Mammary epithelial cell (primary cell): ENCODE results near the gene HIVEP3.

Experiments
- EZH2 ChIP-seq: IDR thresholded peaks from 2 replicates; pipeline ENCODE4 v1.6.1; 2012; ENCODE audit warnings: low read length, inconsistent platforms, borderline replicate concordance
- TF ChIP-seq, protein P1 (sequence below), 2 donors: IDR thresholded peaks in 1 of 2; conservative IDR thresholded peaks in 1 of 2; 2 replicates each; pipeline ENCODE4 v1.5.1; 2011 to 2012; ENCODE audit warnings: inconsistent platforms in 2 of 2, low read length in 2 of 2, mild to moderate bottlenecking in 2 of 2, control low read depth in 1 of 2, low read depth in 1 of 2; ENCODE audit not compliant: insufficient read depth in 1 of 2; ENCODE audit errors: extremely low read depth in 1 of 2

DNA sequence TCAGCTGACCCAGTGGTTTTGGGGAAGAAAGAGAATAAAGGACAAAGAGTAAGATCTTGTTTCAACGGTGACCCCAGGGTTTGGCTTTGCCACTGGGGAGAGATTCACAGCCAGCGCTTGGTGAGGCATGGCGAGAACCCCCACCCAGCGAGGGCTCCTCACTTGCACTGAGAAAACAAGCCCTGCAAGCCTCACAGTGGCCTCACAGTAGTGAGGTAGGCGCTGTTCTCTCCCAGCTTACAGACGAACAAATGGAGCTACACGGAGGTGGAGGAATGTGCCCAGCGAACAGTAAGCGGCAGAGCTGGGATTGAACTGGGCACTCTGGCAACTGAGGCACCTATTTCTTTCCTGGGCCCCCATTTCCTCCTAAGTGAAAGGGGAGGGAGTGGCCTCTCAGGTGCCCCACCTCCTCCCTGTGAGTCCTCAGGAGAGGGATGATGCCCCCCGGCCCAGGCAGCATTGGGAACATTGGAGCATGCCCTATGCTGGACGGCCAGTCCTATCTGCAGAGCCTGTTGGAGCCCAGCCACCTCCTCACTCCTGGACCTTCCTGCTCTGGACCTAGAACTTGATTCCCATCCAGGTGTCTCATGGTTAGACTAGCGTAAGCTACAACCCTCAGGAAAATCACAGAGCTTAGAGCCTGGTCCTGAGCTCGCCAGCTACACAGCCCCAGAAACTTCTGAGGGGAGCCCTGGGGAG, 360.8 kb downstream of the HIVEP3 start:
- TF ChIP-seq, protein P1, sequence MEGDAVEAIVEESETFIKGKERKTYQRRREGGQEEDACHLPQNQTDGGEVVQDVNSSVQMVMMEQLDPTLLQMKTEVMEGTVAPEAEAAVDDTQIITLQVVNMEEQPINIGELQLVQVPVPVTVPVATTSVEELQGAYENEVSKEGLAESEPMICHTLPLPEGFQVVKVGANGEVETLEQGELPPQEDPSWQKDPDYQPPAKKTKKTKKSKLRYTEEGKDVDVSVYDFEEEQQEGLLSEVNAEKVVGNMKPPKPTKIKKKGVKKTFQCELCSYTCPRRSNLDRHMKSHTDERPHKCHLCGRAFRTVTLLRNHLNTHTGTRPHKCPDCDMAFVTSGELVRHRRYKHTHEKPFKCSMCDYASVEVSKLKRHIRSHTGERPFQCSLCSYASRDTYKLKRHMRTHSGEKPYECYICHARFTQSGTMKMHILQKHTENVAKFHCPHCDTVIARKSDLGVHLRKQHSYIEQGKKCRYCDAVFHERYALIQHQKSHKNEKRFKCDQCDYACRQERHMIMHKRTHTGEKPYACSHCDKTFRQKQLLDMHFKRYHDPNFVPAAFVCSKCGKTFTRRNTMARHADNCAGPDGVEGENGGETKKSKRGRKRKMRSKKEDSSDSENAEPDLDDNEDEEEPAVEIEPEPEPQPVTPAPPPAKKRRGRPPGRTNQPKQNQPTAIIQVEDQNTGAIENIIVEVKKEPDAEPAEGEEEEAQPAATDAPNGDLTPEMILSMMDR (conservative IDR thresholded peaks at IDR 0.05 in 1 of 2, IDR thresholded peaks at IDR 0.05 in 1 of 2; ENCODE audit: extremely low read depth in 1 of 2, insufficient read depth in 1 of 2, low read depth in 1 of 2, low read length in 2 of 2), result no peak
- no peak for TF ChIP-seq EZH2
